Activated CD8-positive, alpha-beta T cell treated with anti-CD3 and anti-CD28 coated beads, Interleukin-2, amount 10 ng/mL, durations not matched to agents 7 days and 5 days (primary cell): ENCODE results near the gene APH1A. TPM values are rescaled to one million over a fixed set of nuclear protein-coding genes. Genes with fewer than 3 reads are reported as not detected.
"Not testable (repeated sequence)": the region's sequence is repeated elsewhere in the genome, so short reads cannot be mapped to it uniquely, and the experiment has no call there.

Experiments
- ATAC-seq: fragments of 150-1000 bp; cut with Tn5 transposase; one replicate; pipeline ENCODE4 v1.10.0; 2021; ENCODE audit warnings: moderate library complexity
- CTCF ChIA-PET: fragments of 350-600 bp; sonication (Branson Sonifier 250); formaldehyde crosslinking; loops from one replicate; lab custom pipeline; 2021; ENCODE audit warnings: antibody characterized with exemption; lab: Charles Lee
- POLR2A ChIA-PET: fragments of 350-600 bp; sonication (Branson Sonifier 250); formaldehyde crosslinking; loops from one replicate; lab custom pipeline; 2021; ENCODE audit warnings: antibody characterized with exemption; lab: Charles Lee
- DNase-seq: peaks from one replicate; pipeline ENCODE4 v3.0.0-alpha.2; 2020
- H3K27ac Mint-ChIP-seq: one replicate; pipeline ENCODE4 v1.8.0; 2021; ENCODE audit warnings: mild to moderate bottlenecking, mixed read lengths
- H3K27me3 Mint-ChIP-seq: one replicate; pipeline ENCODE4 v1.8.0; 2021; ENCODE audit warnings: low read depth, mixed read lengths
- H3K36me3 Mint-ChIP-seq: one replicate; pipeline ENCODE4 v1.8.0; 2021; ENCODE audit warnings: low read depth, mixed read lengths
- H3K4me1 Mint-ChIP-seq: one replicate; pipeline ENCODE4 v1.8.0; 2021; ENCODE audit warnings: low read depth, mixed read lengths
- H3K4me3 Mint-ChIP-seq: one replicate; pipeline ENCODE4 v1.8.0; 2021; ENCODE audit warnings: mild to moderate bottlenecking, mixed read lengths
- H3K9me3 Mint-ChIP-seq: one replicate; pipeline ENCODE4 v1.8.0; 2022; ENCODE audit warnings: mixed read lengths; ENCODE audit not compliant: insufficient read depth
- total RNA-seq, 2 experiments: library from RNA; stranded (reverse); gene quantifications; one replicate each; pipeline ENCODE4 v1.2.3, GENCODE V29; 2021

APH1A gene
- total RNA-seq: 100 to 1,000 TPM; 128 to 132 TPM

DNA sequence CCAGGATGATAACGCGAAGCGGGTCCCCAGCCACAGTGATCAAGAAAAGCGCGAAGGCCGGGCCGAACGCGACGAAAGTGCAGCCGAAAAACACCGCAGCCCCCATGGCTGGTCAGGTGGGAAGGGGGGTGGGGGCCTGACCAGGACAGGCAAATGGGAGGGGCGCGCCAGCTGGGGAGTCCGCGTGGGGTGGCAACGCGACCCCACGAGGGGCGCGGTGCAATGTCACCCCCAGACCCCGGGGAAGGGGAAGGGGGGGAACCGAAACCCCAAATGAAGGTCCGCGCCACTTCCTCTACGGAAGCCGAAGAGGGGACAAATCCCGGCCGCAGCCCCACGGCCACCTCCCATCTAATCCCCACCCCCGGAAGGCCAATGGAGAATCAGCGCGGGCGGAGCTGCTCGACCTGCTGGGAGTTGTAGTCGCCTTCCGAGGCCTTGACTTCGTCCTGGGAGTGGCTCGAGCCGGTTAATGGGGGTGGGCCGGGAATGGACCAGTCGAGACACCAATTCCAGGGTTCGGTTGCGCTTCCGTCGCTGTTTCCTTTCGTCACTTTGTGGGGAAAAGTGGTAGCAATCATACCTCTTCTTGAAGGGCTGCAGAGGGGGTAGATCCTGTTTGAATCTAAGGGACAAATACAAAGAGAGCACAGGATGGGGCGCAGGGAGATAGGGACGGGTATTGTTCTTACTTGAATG is at the start of gene APH1A:
Gene APH1A, minus strand, starts transcription at position 312 of the 699 bp plus-strand sequence. Its CDS starts 206 bp downstream, at position 106.
- H3K27me3 Mint-ChIP-seq: no peaks in the 10 kb centered on the region
- ChIA-PET POLR2A (interaction anchor here (0.6 to 2.2 kb wide), 12 partner anchors 10 to 737 kb away, joined by 3 to 8 read pairs (median 4); partner anchors contain the start of genes ANP32E, CIART, ENSA and RPRD2), CTCF (interaction anchor here (0.6 to 4.2 kb wide), 6 partner anchors 9 to 360 kb away, joined by 3 to 28 read pairs (median 4); partner anchors contain the start of genes CA14 and ENSA)
- ATAC-seq (peak; percentile 96), DNase-seq (peak; percentile 97)
- peak within 1 kb of the TSS; percentile 99 for H3K4me3 Mint-ChIP-seq
- no peaks in the 10 kb centered on the region for H3K9me3 Mint-ChIP-seq
- peak within 1 kb of the TSS; percentile 98 for H3K27ac Mint-ChIP-seq
- peaks cover 43% of the 10 kb centered on the region for H3K36me3 Mint-ChIP-seq
- H3K4me1 Mint-ChIP-seq: peaks cover 40% of the 10 kb centered on the region

DNA sequence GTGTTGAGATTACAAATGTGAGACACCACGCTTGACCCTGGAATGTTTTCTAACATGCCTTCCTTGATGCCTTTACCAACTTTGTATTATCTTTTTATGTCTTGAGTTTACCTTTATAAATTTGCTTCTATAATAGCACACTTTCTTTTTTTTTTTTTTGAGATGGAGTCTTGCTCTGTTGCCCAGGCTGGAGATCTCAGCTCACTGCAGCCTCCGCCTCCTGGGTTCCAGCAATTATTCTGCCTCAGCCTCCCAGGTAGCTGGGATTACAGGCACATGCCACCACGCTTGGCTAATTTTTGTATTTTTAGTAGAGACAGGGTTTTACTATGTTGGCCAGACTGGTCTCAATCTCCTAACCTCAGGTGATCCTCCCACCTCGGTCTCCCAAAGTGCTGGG is 45.9 kb upstream of the APH1A start:
- DNase-seq, H3K36me3 Mint-ChIP-seq, POLR2A ChIA-PET, H3K4me1 Mint-ChIP-seq, ATAC-seq, H3K9me3 Mint-ChIP-seq, H3K27ac Mint-ChIP-seq, H3K27me3 Mint-ChIP-seq, H3K4me3 Mint-ChIP-seq: not testable (repeated sequence)
- CTCF ChIA-PET: interaction anchor here (0.5 kb wide), 1 partner anchor 10 kb away, joined by 3 read pairs; no protein-coding TSS in a partner anchor

DNA sequence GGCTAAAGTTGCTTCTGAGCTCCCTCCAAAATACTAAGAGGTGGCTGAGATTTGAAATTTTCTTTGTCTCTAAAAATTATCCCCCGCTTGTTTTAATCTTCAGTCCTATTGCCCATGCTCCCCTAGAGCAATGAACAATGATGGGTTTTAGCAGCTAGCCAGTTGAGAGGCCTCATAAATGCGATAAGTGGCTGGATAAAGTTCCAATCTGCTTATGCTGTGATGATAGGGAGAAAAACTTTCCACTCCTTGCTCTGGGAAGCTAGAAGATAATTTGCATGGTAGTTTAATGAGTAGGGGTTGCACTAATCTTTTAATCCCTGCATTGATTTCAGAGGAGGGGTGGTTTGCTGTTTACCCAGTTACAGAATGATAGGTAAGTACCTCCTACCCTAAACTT is 42.9 kb upstream of the APH1A start:
- Mint-ChIP-seq H3K9me3 (no peaks in the 10 kb centered on the region), H3K36me3 (peaks cover 16% of the 10 kb centered on the region), H3K4me3 (no peak overlapping the region), H3K27me3 (no peaks in the 10 kb centered on the region), H3K4me1 (no peaks in the 10 kb centered on the region), H3K27ac (no peak overlapping the region)
- CTCF ChIA-PET: interaction anchor here (1.3 to 1.5 kb wide), 2 partner anchors 10 to 56 kb away, joined by 3 to 5 read pairs; no protein-coding TSS in a partner anchor
- DNase-seq (no peak), ATAC-seq (no peak)
- POLR2A ChIA-PET: no interaction called here

DNA sequence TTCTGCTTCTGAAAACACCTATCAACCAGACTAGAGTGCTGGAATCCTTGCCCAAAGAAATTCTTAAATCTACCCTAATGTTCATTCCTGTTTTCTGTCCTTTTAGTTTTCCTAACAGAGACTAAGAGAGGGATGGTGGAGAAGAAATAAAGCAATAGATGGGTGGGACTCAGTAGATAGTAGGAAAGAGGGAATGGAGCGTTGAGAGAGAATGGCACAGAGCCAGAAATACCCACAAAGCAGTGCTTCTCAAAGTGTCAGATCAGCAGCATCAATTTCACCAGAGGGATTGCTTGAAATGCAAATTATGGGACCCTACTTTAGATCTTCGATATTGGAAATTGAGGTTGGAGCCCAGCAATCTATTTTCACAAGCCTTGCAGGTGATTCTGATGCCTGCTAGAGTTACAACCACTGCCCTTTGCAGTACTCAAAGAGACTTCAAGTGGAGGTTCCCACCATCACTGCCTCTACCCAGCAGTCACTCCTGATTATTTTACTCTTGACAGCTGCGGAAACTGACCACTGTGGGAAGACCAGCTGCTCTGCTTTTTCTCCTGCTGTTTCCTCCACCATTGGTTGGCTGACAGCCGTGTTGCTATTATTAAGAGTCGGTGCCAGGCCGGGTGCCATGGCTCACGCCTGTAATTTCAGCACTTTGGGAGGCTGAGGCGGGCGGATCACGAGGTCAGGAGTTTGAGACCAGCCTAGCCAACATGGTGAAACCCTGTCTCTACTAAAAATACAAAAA is 41.1 kb upstream of the APH1A start:
- Mint-ChIP-seq H3K27ac (no peak overlapping the region), H3K27me3 (no peaks in the 10 kb centered on the region), H3K4me1 (no peaks in the 10 kb centered on the region), H3K4me3 (no peak overlapping the region), H3K36me3 (peaks cover 21% of the 10 kb centered on the region), H3K9me3 (no peaks in the 10 kb centered on the region)
- POLR2A ChIA-PET: no interaction called here
- ATAC-seq: no peak
- CTCF ChIA-PET: no interaction called here
- DNase-seq: no peak

DNA sequence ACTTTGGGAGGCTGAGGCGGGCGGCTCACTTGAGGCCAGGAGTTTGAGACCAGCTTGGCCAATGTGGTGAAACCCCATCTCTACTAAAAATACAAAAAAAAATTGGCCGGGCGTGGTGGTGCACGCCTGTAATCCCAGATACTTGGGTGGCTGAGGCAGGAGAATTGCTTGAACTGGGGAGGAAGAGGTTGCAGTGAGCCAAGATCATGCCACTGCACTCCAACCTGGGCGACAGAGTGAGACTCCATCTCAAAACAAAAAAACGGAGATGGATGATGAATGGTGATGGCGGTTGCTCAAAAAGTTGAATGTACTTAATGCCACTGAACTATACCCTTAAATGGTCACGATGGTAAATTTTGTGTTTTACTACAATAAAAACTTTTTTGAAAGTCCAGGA is 39.8 kb upstream of the APH1A start:
- CTCF ChIA-PET, H3K27me3 Mint-ChIP-seq, H3K9me3 Mint-ChIP-seq, H3K4me3 Mint-ChIP-seq, DNase-seq, ATAC-seq, POLR2A ChIA-PET, H3K27ac Mint-ChIP-seq, H3K4me1 Mint-ChIP-seq: not testable (repeated sequence)
- H3K36me3 Mint-ChIP-seq: peaks cover 23% of the 10 kb centered on the region

DNA sequence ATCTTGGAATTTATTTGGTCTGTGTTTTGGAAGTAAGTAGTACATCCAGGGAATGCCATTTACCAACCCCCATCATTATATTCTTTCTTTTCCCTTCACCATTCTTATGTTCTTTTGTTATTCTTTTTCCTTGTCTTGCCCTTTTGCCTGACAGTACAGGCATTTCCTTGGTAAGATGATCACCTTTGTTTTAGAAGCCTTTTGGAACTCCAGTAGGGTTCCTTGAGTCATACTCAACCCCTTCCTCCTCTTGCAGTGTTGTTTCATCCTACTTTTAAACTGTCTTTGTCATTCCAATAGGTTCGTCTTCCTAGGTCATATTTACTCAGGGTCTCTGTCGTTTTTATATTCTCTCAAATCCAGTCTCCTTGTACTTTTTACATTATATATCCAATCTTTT is 34.1 kb upstream of the APH1A start:
- H3K4me3 Mint-ChIP-seq: no peak overlapping the region
- POLR2A ChIA-PET: interaction anchor here (1.1 kb wide), 1 partner anchor 8 kb away, joined by 3 read pairs; no protein-coding TSS in a partner anchor
- H3K9me3 Mint-ChIP-seq: no peaks in the 10 kb centered on the region
- CTCF ChIA-PET: no interaction called here
- peaks cover 2% of the 10 kb centered on the region for H3K4me1 Mint-ChIP-seq
- peaks cover 41% of the 10 kb centered on the region for H3K36me3 Mint-ChIP-seq
- no peak overlapping the region for H3K27ac Mint-ChIP-seq
- DNase-seq: no peak
- ATAC-seq: no peak
- no peaks in the 10 kb centered on the region for H3K27me3 Mint-ChIP-seq

DNA sequence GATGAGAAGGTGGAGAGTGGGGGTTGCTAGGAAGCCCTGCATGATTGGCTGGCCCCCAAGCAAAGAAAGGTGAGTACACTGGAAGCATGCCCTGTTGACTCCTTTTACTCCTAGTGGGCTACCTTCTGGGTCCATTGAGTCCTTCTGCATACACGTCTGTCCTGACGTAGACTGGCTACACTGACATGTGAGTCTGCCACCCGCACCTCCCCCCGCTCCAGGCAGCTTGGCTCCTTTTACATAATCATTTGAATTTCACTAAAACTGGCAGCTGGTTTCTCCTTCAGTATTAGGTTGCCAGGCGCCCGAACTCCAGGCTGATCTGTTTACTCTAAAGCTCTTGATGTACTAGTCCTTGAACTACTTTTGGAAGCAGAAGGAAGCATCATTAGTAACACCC is 33.5 kb upstream of the APH1A start:
- no peaks in the 10 kb centered on the region for H3K27me3 Mint-ChIP-seq
- H3K27ac Mint-ChIP-seq: no peak overlapping the region
- H3K9me3 Mint-ChIP-seq: no peaks in the 10 kb centered on the region
- POLR2A ChIA-PET: interaction anchor here (1.0 kb wide), 1 partner anchor 33 kb away, joined by 3 read pairs; the partner anchor contains the start of gene APH1A
- DNase-seq (no peak), ATAC-seq (no peak)
- CTCF ChIA-PET: interaction anchor here (1.0 kb wide), 1 partner anchor 10 kb away, joined by 3 read pairs; no protein-coding TSS in a partner anchor
- peaks cover 4% of the 10 kb centered on the region for H3K4me1 Mint-ChIP-seq
- peaks cover 42% of the 10 kb centered on the region for H3K36me3 Mint-ChIP-seq
- no peak overlapping the region for H3K4me3 Mint-ChIP-seq

DNA sequence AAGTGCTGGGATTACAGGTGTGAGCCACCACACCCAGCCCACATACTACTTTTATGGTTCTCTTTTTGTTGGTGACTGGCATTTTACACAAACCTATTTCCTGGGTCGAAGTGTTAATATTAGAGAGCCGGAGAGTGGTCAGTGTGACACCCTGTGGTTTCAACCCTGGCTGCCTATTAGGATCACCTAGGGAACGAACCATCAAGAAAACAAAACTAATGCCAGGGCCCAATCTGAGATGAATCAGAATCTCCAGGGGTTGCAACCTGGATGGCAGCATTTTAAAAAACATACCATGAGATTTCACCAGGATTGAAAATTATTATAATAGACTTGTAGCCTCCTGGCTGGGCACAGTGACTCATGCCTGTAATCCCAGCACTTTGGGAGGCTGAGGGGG is 30.9 kb upstream of the APH1A start:
- DNase-seq (no peak), ATAC-seq (no peak)
- H3K4me3 Mint-ChIP-seq: no peak overlapping the region
- H3K27ac Mint-ChIP-seq: no peak overlapping the region
- ChIA-PET CTCF (no interaction called here), POLR2A (no interaction called here)
- H3K4me1 Mint-ChIP-seq: peaks cover 18% of the 10 kb centered on the region
- H3K9me3 Mint-ChIP-seq: no peaks in the 10 kb centered on the region
- peaks cover 51% of the 10 kb centered on the region for H3K36me3 Mint-ChIP-seq
- no peaks in the 10 kb centered on the region for H3K27me3 Mint-ChIP-seq

DNA sequence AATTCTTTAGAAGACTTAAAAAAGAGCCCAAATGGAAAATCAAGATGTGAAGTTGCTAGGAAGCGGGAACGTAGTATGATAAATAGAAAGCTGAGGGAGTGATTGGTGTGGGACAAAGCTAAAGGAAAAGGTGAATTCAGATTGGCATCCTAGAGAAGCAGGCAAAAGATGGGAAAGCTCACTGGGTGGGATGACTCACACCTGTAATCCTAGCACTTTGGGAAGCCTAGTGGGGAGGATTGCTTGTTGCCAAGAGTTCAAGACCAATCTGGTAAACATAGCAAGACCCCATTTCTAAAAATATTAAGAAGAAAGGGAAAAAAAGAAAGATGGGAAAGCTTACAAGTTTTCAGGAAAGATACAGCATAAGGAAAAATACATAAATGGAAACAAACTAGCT is 26.7 kb upstream of the APH1A start:
- POLR2A ChIA-PET: interaction anchor here (1.0 to 1.4 kb wide), 3 partner anchors 8 to 62 kb away, joined by 3 to 4 read pairs (median 3); no protein-coding TSS in a partner anchor
- peak overlapping the region; percentile 50 for H3K4me3 Mint-ChIP-seq
- H3K27me3 Mint-ChIP-seq: no peaks in the 10 kb centered on the region
- no peaks in the 10 kb centered on the region for H3K9me3 Mint-ChIP-seq
- H3K4me1 Mint-ChIP-seq: peaks cover 29% of the 10 kb centered on the region
- no peak for ATAC-seq
- no peak overlapping the region for H3K27ac Mint-ChIP-seq
- DNase-seq: no peak
- H3K36me3 Mint-ChIP-seq: peaks cover 33% of the 10 kb centered on the region
- CTCF ChIA-PET: interaction anchor here (1.3 kb wide), 1 partner anchor 39 kb away, joined by 7 read pairs; no protein-coding TSS in a partner anchor

DNA sequence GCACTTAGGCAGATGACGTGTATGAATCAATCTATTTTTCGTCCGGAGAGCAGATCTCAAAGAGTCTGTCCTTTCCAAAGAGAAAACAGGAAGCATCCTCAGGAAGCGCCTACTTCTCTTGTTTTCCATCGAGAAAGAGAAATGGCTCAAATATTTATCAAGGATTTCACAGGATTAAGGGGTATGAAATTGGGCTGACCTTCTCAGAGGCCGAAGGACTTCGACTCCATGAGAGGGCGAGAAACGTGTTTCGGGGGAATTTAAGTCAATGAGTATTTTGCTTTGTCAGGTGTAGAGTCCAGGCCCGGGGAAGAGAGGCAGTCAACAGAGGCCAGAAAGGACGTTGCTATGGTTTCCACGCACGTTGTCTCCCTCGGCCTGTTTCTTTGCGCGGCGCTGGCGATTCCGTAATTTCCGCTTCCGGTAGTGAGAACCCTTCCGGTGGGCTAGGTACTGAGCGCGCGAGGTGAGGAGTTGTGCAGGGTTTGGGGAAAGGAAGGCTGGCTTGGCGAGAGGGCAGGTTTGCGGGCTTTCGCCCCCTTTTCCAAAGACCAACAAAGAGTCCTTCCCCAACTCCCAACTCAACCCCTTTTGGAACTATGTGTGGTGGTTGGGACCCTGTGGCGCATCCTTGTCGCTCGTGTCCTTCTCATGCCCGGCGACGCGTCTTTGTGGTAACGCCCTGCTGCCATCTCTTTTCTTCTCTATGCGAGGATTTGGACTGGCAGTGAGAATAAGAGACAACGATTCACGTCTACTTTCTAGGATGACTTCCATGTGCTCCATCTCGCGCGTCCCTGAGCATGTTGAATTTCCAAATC is 24.8 kb upstream of the APH1A start, which contains the start of gene MRPS21:
Gene MRPS21, plus strand, starts transcription at position 429 of the 821 bp plus-strand sequence. CDS start 506 bp downstream, outside the sequence.
- Mint-ChIP-seq H3K27ac (peak within 1 kb of the TSS; percentile 97), H3K27me3 (no peaks in the 10 kb centered on the region), H3K4me1 (peaks cover 27% of the 10 kb centered on the region), H3K4me3 (peak within 1 kb of the TSS; percentile 90), H3K9me3 (no peaks in the 10 kb centered on the region), H3K36me3 (peaks cover 24% of the 10 kb centered on the region)
- ChIA-PET CTCF (no interaction called here), POLR2A (interaction anchor here (0.9 kb wide), 1 partner anchor 286 kb away, joined by 3 read pairs; the partner anchor contains the start of gene MCL1)
- ATAC-seq (peak; percentile 96), DNase-seq (peak; percentile 94)

DNA sequence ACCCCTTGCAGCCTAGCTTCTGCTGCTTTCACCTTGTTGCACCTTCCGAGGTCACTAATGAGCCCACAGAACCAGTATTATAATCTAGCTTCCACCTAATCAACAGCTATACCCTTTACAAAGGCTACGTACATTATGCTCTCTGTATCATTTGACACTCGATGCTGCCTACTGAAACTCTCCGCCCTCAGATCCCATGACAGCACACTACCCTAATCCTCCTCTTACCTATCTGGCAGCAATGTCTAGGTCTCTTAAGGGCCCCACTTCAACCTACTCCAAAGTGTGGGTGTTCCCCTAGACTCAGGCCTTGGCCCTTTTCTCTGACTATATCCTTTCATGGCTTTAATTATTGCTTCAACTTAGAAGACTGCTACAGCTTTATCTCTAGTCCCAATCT is 20.0 kb upstream of the APH1A start:
- no peak for ATAC-seq
- CTCF ChIA-PET: interaction anchor here (3.6 kb wide), 1 partner anchor 33 kb away, joined by 24 read pairs; no protein-coding TSS in a partner anchor
- POLR2A ChIA-PET: no interaction called here

More for the DNA sequence above, 20.0 kb upstream of the APH1A start:
- Mint-ChIP-seq H3K4me3 (no peak overlapping the region), H3K9me3 (no peaks in the 10 kb centered on the region), H3K4me1 (peaks cover 9% of the 10 kb centered on the region), H3K36me3 (no peaks in the 10 kb centered on the region), H3K27ac (no peak overlapping the region), H3K27me3 (no peaks in the 10 kb centered on the region)
- DNase-seq: no peak
